ENCODE results near the gene ILKAP. TPM values are rescaled to one million over a fixed set of nuclear protein-coding genes. Genes with fewer than 3 reads are reported as not detected.

The ILKAP gene
- polyA plus RNA-seq, 2 of the 4 experiments (the other 2 are of a cell fraction) = 36.3 to 41.4 TPM

GRCh38 chr2:238126338-238126737 lies 77.2 kb downstream of the ILKAP start:
- Histone ChIP-seq H3K4me2 (no peak overlapping the region), H3K4me1 (no peaks in the 10 kb centered on the region), H3K4me3 (no peak overlapping the region), H3K9me3 (no peaks in the 10 kb centered on the region), H3K27ac (no peak overlapping the region)
- ChIA-PET CTCF (no interaction called here), POLR2A (no interaction called here)
- TF ChIP-seq HES2 (IDR thresholded peaks at IDR 0.05) = no peak
- no peak for TF ChIP-seq MAX (IDR thresholded peaks at IDR 0.05)
- no peak for TF ChIP-seq CHD4 (IDR thresholded peaks at IDR 0.05; ENCODE audit: borderline replicate concordance)
- WGBS (ENCODE audit: missing lambda C conversion rate) = 84% methylated on average over 2 of the region's 2 CpGs
- FAIRE-seq (no peak), DNase-seq (ENCODE audit: low read depth in 1 of 2, low spot score in 1 of 2) (no peak), ATAC-seq (no peak)

GRCh38 chr2:238125127-238125885 lies 78.2 kb downstream of the ILKAP start:
- ATAC-seq = no peak
- H3K4me1 ChIP-seq = no peaks in the 10 kb centered on the region
- H3K4me3 ChIP-seq = no peak overlapping the region
- 79% methylated on average over 15 of the region's 20 CpGs for WGBS (ENCODE audit: missing lambda C conversion rate)
- CTCF ChIA-PET = no interaction called here
- no peak overlapping the region for H3K27ac ChIP-seq
- DNase-seq (ENCODE audit: low read depth in 1 of 2, low spot score in 1 of 2) = no peak
- POLR2A ChIA-PET = no interaction called here
- no peak for TF ChIP-seq ESRRA (IDR thresholded peaks at IDR 0.05; ENCODE audit: borderline replicate concordance, low read length)
- TF ChIP-seq SMC3 (IDR thresholded peaks at IDR 0.05) = no peak
- TF ChIP-seq KDM5A (IDR thresholded peaks at IDR 0.05) = no peak
- no peak for TF ChIP-seq SREBF2 (IDR thresholded peaks at IDR 0.05)
- TF ChIP-seq HEYL (CRISPR knock-in tag; IDR thresholded peaks at IDR 0.05) = no peak
- TF ChIP-seq ELK1 (IDR thresholded peaks at IDR 0.05; ENCODE audit: low read depth, low read length) = no peak
- TF ChIP-seq CEBPB (IDR thresholded peaks at IDR 0.05) = no peak
- no peak for TF ChIP-seq HMGXB4 (CRISPR knock-in tag; IDR thresholded peaks at IDR 0.05; ENCODE audit: borderline replicate concordance)
- TF ChIP-seq BCL3 (IDR thresholded peaks at IDR 0.05) = no peak
- TF ChIP-seq HDAC2 (IDR thresholded peaks at IDR 0.05) = no peak
- TF ChIP-seq CHD4 (IDR thresholded peaks at IDR 0.05; ENCODE audit: borderline replicate concordance) = no peak
- no peak for TF ChIP-seq PHF8 (IDR thresholded peaks at IDR 0.05; ENCODE audit: borderline replicate concordance, low read depth)
- H3K4me2 ChIP-seq = no peak overlapping the region
- no peaks in the 10 kb centered on the region for H3K9me3 ChIP-seq
- FAIRE-seq = no peak

GRCh38 chr2:238124488-238125126 lies 78.9 kb downstream of the ILKAP start:
- H3K4me2 ChIP-seq = no peak overlapping the region
- no peak overlapping the region for H3K4me3 ChIP-seq
- no peaks in the 10 kb centered on the region for H3K4me1 ChIP-seq
- H3K9me3 ChIP-seq = no peaks in the 10 kb centered on the region
- WGBS (ENCODE audit: missing lambda C conversion rate) = 81% methylated on average over 19 of the region's 19 CpGs
- ATAC-seq = 0 out of 6 replicates have a peak, but pooled peaks of 1 of the 2 experiments have one; percentile 6
- FAIRE-seq = no peak
- no peak for DNase-seq (ENCODE audit: low read depth in 1 of 2, low spot score in 1 of 2)
- TF ChIP-seq KDM1A (IDR thresholded peaks at IDR 0.05; ENCODE audit: low read depth) = no peak
- TF ChIP-seq PBX3 (IDR thresholded peaks at IDR 0.05) = no peak
- no peak for TF ChIP-seq RCOR1 (IDR thresholded peaks at IDR 0.05; ENCODE audit: low read depth, low read length)
- no peak for TF ChIP-seq SREBF2 (IDR thresholded peaks at IDR 0.05)
- CTCF ChIA-PET = interaction anchor here (1.1 kb wide), 1 partner anchor 10 kb away, joined by 3 read pairs; no protein-coding TSS in a partner anchor
- no peak overlapping the region for H3K27ac ChIP-seq
- POLR2A ChIA-PET = no interaction called here
